RPMI7951 (cell line): ENCODE measurements around the gene SCNN1B. TPM values are rescaled to one million over a fixed set of nuclear protein-coding genes. Genes with fewer than 3 reads are reported as not detected.
"Not testable (repeated sequence)": the region's sequence is repeated elsewhere in the genome, so short reads cannot be mapped to it uniquely, and the experiment has no call there.

ENCODE experiments used
- DNase-seq: peaks from one replicate; pipeline ENCODE4 v3.0.0-alpha.2; 2012; ENCODE audit warnings: low read depth
- total RNA-seq: library from RNA; depleted of rRNA; stranded (reverse); fragments of >200 nt; shearing (Covaris generic); gene quantifications from 2 replicates; pipeline ENCODE4 v1.2.3, GENCODE V29; 2014

The SCNN1B gene
- total RNA-seq, 1 experiment from 2014 or later: not detected

DNA sequence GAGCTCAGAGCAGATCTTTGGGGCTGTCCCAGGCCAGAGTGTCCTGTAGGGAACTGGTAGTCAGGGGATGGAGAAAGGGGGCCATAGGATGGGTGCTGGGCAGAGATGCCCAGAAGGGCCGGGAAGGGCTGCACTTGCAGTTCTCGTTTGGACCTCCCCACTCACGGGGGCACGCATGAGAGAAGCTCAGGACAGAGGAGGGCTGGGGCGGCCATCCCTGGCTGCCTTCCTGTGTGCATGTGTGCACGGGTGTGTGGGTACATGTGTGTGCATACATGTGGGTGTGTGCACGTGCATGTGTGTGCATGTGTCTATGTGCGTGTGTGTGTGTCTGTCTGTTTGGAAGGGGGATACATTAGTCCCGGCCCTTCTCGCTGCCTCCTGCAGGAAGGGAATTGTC is 77.6 kb downstream of the SCNN1B start:
- DNase-seq: no peak

- no peak for DNase-seq
Measured at GRCh38 chr16:23380501-23380951, 78.4 kb downstream of the SCNN1B start.

DNA sequence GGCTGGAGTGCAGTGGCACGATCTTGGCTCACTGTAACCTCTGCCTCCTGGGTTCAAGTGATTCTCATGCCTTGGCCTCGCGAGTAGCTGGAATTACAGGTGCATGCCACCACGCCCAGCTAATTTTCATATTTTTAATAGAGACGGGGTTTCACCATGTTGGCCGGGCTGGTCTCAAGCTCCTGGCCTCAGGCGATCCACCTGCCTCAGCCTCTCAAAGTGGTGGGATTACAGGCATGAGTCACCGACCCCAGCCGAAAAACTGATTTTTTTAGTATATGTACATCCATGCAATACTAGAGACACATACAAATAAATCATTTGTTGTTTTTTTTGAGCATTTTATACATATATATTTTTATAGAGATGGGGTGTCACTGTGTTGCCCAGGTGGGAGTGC is 79.6 kb downstream of the SCNN1B start:
- DNase-seq: not testable (repeated sequence)

DNA sequence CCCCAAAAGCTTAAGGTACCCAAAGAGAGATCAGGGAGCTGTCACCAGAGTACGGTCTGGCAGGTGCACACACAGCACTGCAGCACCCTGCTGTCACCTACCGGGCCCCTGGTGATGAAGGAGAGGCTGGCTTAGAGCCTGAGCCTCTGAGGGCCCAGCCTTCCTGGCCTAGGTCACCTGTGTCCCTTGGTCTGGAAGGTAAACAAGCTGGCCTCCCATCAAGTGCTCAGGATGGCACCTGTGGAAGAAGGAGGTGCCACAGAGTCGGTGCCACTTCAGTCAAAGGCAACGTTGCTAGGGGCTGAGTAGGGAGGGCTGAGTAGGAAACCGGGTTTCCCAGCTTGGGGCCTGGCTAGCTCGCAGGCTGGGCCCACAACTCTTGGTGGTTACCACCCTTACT is 80.2 kb downstream of the SCNN1B start:
- no peak for DNase-seq

- DNase-seq: no peak
Measured at GRCh38 chr16:23383881-23384280, 81.8 kb downstream of the SCNN1B start.

GRCh38 chr16:23384878-23385277 is 82.8 kb downstream of the SCNN1B start:
- no peak for DNase-seq

- DNase-seq: no peak
Measured at GRCh38 chr16:23385441-23385840, 83.3 kb downstream of the SCNN1B start.

- DNase-seq: no peak
Measured at GRCh38 chr16:23387666-23388065, 85.6 kb downstream of the SCNN1B start.

DNA sequence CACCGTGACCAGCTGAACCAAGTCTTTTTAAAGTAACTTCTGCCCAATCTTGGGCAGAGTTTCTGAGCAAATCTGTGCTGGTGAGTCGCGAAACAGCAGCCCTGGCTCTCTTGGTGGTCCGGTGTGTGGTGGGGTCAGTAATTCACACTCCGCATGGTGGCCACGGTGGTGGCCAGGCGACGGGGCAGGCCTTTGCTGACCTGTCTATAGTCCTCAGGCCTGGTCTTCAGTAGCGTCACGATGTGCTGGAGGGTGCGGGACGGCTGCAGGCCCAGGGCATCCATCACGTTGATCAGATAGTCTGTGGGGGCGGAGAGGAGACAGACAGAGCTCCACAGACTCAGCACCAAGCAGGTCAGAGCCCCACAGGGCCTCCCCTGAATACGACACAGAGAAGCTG is 86.7 kb downstream of the SCNN1B start:
- DNase-seq: no peak

DNA sequence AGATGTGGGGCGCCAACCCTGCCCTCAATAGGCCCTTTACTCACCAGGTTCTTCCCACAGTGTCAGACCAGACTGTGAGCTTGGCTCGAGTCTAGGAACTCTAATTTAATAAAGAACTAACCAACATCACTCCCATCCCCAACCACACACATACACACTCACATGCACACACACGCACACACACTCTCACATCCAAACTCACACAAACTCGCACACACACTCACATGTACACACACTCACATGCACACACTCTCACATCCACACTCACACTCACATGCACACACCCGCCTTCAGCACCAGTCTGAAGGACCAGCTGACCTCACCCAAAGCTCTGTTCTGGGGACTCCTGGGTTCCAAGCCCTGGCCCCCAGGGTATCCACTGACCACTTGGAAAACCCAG is 87.1 kb downstream of the SCNN1B start:
- no peak for DNase-seq

GRCh38 chr16:23389936-23390335 is 87.8 kb downstream of the SCNN1B start:
- DNase-seq: not testable (repeated sequence)

DNA sequence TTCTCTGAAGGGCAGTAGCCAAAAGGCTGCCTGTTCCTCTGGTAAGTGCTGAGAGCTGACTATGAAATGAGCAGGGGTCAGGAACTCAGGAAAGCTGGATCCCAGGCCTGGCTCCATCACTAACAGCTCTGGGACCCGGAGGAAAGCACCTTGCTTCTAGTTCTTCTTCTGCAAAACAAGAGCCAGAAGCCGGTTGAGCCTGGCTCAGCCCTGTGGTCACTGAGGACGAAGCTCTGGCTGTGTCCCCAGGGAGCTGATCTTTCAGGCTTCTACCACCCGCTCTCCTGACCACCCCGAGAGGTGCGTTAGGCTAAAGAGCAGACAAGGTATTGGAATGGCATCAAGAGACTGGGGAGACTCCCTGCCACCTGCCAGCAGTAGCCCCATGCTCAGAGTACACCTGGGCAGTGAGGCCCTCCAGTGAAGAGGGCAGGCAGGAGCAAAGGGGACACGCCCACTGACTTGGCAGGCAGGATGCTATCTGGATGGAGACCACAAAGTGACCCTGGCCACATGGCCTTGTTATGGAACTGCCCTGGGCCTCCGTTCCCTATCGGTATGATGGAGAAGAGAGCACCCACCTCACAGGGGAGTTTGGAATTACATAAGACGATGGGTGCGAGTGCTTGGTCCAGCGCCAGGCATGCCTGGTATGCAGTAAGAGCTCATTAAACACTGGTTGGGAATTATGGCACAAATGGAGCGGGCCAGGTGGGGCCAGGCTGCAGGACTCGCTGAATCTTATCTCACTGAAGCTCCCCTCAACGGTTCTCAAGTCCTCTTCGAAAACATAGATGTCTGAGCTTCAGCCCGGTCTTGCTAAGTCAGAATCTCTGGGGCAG is 89.5 kb downstream of the SCNN1B start:
- DNase-seq: no peak

DNA sequence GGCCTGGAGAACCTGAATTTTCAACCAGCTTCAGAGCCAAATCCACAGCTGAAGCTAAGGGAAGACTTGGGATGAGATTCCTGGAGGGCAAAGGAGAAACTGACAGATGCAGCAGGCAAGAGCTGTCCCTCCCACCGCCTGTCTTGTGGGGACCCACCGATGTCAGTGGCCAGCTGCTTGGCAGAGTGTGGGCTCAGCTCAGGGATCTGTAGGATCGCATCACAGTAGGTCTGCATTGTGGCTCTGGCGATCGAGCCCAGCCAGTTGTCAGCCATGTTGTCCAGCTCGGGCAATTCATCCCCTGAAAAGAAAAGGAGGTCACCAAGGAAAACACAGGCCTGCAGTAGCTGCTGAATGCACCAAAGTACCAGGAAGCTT is 90.1 kb downstream of the SCNN1B start:
- DNase-seq: no peak

DNA sequence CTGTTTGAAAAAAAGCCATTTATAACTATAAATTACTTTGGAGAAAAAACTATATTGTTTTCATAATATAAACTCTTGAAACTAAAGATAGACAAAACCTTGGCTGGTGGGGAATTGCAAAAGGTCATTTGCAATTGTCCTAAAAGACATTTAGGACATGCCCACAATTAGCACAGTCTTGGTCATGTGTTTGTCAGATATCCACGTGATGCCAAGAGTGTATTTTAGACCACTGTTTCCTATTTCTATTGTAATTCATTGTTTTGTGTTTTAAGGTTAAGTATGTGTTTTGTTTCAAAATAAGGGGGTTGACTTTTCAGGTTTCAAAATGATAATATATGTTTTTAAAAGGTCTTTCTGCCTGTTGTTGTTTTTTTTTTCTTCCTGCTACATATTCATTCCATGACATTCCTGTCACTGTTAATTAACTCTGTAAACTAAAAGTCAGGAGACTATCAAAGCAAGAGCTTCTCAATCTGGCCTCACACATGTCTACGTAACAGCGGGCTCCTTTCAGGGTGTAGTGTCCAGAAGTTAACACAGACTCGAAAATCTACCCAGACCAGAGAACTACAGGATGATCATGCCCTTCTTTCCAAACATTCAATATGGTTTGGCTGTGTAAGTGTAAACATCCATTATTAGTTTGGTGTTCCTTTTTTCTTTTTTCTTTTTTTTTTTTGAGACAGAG is 92.2 kb downstream of the SCNN1B start:
- no peak for DNase-seq

DNA sequence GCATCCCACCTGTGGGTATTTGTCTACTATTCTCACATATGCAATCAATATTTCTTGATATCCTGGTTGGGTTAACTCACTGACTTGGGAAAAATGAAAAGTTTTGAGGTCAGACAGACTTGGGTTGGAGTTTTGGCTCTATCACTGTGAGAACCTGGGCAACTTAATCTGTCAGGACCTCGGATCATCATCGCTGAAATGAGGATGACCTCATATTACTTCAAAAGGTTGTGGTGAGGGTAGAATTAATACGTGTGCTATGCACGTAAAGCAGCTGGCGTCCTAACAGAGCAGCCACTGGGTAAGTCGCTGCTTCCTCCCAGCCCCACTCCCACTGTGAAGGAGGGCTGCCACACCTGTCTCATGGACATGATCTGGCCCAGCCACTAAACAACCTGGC is 93.6 kb downstream of the SCNN1B start:
- DNase-seq: no peak

- no peak for DNase-seq
Measured at GRCh38 chr16:23397464-23397863, 95.4 kb downstream of the SCNN1B start.

GRCh38 chr16:23398987-23399805 is 97.1 kb downstream of the SCNN1B start:
- no peak for DNase-seq

GRCh38 chr16:23400447-23400846 is 98.3 kb downstream of the SCNN1B start:
- DNase-seq: not testable (repeated sequence)

- no peak for DNase-seq
Measured at GRCh38 chr16:23401139-23401538, 99.0 kb downstream of the SCNN1B start.

DNA sequence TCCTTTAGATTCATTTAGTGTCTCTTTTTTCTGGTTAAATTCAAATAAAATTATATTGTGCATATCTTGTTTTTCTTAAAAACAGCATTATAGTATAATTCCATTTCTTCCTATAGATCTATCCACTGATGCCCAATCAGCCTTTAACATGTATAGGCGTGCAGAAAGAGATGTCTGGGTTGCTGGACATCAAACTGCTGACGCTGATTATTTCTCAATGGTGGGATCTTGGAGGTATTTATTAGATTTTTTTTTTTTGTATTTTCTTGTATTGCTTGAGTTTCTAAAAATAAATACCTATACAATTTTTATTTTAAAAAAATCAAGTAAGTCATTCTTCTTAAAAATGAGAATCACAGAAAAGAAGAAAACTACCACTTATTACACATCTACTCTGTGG is 100.0 kb downstream of the SCNN1B start:
- DNase-seq: no peak

DNA sequence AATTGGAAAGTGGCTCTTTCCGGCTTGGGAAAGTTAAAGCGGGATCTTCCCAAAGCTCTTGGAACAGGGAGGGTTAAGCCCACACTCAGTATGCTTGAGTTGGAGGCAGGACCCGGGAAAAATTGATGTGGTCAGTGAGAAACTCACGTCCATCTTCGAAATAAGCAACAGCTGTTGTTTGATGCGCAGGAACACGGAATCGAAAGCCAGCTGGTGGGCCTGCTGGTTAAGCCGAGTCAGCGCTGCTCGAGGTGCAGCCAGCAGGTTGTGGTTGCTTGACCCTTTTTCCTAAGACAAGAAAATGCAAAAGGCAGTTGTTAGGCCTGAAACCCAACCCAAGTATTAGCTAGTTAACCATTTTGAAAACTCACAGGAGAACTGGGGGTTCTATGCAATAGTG is 101.4 kb downstream of the SCNN1B start:
- DNase-seq: no peak

- no peak for DNase-seq
Measured at GRCh38 chr16:23406024-23406423, 103.9 kb downstream of the SCNN1B start.
